Kidney tubule cell (primary cell): ENCODE data around the gene PTGDR.

Experiments
- DNase-seq: peaks from one replicate; pipeline ENCODE4 v3.0.0-alpha.2; 2018; ENCODE audit warnings: low spot score

PTGDR gene

GRCh38 chr14:52267501-52268278 lies at the start of gene PTGDR:
PTGDR (plus strand) TSS chr14:52267698; CDS start chr14:52267815, 117 bp downstream.
- peak; percentile 3 for DNase-seq

GRCh38 chr14:52219488-52220084 lies 47.9 kb upstream of the PTGDR start:
- no peak for DNase-seq

GRCh38 chr14:52220924-52221811 lies 46.3 kb upstream of the PTGDR start:
- DNase-seq: no peak

GRCh38 chr14:52222901-52223300 lies 44.6 kb upstream of the PTGDR start:
- no peak for DNase-seq

- DNase-seq: no peak
Measured at GRCh38 chr14:52227619-52228222, 39.8 kb upstream of the PTGDR start.

GRCh38 chr14:52233693-52234092 lies 33.8 kb upstream of the PTGDR start:
- DNase-seq: no peak

- no peak for DNase-seq
Measured at GRCh38 chr14:52235434-52235833, 32.1 kb upstream of the PTGDR start.

- no peak for DNase-seq
Measured at GRCh38 chr14:52235866-52236510, 31.5 kb upstream of the PTGDR start.

- no peak for DNase-seq
Measured at GRCh38 chr14:52238682-52239081, 28.8 kb upstream of the PTGDR start.

GRCh38 chr14:52240623-52241022 lies 26.9 kb upstream of the PTGDR start:
- DNase-seq: no peak

- DNase-seq: no peak
Measured at GRCh38 chr14:52241087-52241793, 26.3 kb upstream of the PTGDR start.

- DNase-seq: no peak
Measured at GRCh38 chr14:52244328-52244727, 23.2 kb upstream of the PTGDR start.

- no peak for DNase-seq
Measured at GRCh38 chr14:52244997-52245396, 22.5 kb upstream of the PTGDR start.

- no peak for DNase-seq
Measured at GRCh38 chr14:52248057-52248456, 19.4 kb upstream of the PTGDR start.

GRCh38 chr14:52251724-52252123 lies 15.8 kb upstream of the PTGDR start:
- no peak for DNase-seq

GRCh38 chr14:52253503-52253902 lies 14.0 kb upstream of the PTGDR start:
- no peak for DNase-seq

- DNase-seq: no peak
Measured at GRCh38 chr14:52254086-52254485, 13.4 kb upstream of the PTGDR start.

- DNase-seq: no peak
Measured at GRCh38 chr14:52258783-52259182, 8.7 kb upstream of the PTGDR start.

- no peak for DNase-seq
Measured at GRCh38 chr14:52259434-52259833, 8.1 kb upstream of the PTGDR start.

- no peak for DNase-seq
Measured at GRCh38 chr14:52262600-52262999, 4.9 kb upstream of the PTGDR start.

- no peak for DNase-seq
Measured at GRCh38 chr14:52263190-52263589, 4.3 kb upstream of the PTGDR start.
